Upper lobe of right lung (tissue), 1 donor: ENCODE data around the gene USP9X. TPM values are rescaled to one million over a fixed set of nuclear protein-coding genes. Genes with fewer than 3 reads are reported as not detected.
"Not testable (repeated sequence)": the region's sequence is repeated elsewhere in the genome, so short reads cannot be mapped to it uniquely, and the experiment has no call there.

Experiments
- ATAC-seq: fragments of 200-7000 bp; cut with Tn5 transposase; one replicate; pipeline ENCODE4 v1.9.1; 2020; ENCODE audit warnings: mild to moderate bottlenecking, moderate library complexity
- DNase-seq: peaks from one replicate; pipeline ENCODE4 v3.0.0-alpha.2; 2020
- H3K27ac ChIP-seq: fragments of 200-600 bp; one replicate; pipeline ENCODE4 v1.8.0; 2022
- H3K27me3 ChIP-seq: fragments of 200-600 bp; one replicate; pipeline ENCODE4 v1.8.0; 2022; ENCODE audit warnings: mild to moderate bottlenecking
- H3K36me3 ChIP-seq: fragments of 200-600 bp; one replicate; pipeline ENCODE4 v1.8.0; 2022
- H3K4me1 ChIP-seq: fragments of 200-600 bp; one replicate; pipeline ENCODE4 v1.8.0; 2022
- H3K4me3 ChIP-seq: fragments of 200-600 bp; one replicate; pipeline ENCODE4 v1.8.0; 2022; ENCODE audit warnings: mild to moderate bottlenecking
- H3K9me3 ChIP-seq: fragments of 200-600 bp; one replicate; pipeline ENCODE4 v1.8.0; 2022
- intact Hi-C: fragments of 100-400 bp; cut with DNase I; formaldehyde crosslinking; loops from one replicate; pipeline ENCODE4 v1.11.0; 2022
- total RNA-seq: library from RNA; stranded (reverse); fragmentation: NEBNext Ultra II Directional; extraction: Animal tissue kit (Norgen Biotek cat#: 25700); gene quantifications from one replicate; pipeline ENCODE4 v1.2.1, GENCODE V29; 2021
- TF ChIP-seq, protein P1 (sequence below): fragments of 200-600 bp; IDR thresholded peaks from one replicate; pipeline ENCODE4 v1.8.0; 2022; ENCODE audit warnings: antibody characterized with exemption
- donor health status: DM: no; HTN: yes; CAD: no; lungs with severe emphysema.

Gene USP9X
- total RNA-seq, 1 donor from 2014 or later, result 71.5 TPM

DNA sequence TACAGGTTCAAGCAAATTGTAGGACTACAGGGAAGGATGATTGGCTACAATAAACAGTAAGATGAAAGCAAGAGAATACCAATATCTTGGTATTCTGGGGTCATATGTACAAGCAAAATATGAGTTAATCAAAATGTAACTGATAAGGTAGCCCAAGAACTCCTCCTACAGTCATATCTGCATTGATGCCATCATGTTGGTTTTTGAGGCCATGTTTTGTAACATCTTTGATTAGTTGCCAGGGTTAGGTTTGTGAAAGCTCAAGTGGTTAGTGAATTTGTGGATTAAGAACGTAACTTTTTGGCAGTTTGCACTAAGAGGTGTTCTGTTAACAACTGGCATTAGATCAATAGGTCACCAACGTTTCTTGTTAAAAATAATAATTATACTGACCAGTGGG is 59.6 kb downstream of the USP9X start:
- DNase-seq, result no peak
- no peaks in the 10 kb centered on the region for H3K9me3 ChIP-seq
- H3K36me3 ChIP-seq, result peaks cover 53% of the 10 kb centered on the region
- no peak for ATAC-seq
- no peaks in the 10 kb centered on the region for H3K27me3 ChIP-seq
- intact Hi-C loops, result no loop called here
- no peak overlapping the region for H3K27ac ChIP-seq
- no peaks in the 10 kb centered on the region for H3K4me1 ChIP-seq
- TF ChIP-seq, protein P1, sequence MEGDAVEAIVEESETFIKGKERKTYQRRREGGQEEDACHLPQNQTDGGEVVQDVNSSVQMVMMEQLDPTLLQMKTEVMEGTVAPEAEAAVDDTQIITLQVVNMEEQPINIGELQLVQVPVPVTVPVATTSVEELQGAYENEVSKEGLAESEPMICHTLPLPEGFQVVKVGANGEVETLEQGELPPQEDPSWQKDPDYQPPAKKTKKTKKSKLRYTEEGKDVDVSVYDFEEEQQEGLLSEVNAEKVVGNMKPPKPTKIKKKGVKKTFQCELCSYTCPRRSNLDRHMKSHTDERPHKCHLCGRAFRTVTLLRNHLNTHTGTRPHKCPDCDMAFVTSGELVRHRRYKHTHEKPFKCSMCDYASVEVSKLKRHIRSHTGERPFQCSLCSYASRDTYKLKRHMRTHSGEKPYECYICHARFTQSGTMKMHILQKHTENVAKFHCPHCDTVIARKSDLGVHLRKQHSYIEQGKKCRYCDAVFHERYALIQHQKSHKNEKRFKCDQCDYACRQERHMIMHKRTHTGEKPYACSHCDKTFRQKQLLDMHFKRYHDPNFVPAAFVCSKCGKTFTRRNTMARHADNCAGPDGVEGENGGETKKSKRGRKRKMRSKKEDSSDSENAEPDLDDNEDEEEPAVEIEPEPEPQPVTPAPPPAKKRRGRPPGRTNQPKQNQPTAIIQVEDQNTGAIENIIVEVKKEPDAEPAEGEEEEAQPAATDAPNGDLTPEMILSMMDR, result no peak
- H3K4me3 ChIP-seq, result no peak overlapping the region

DNA sequence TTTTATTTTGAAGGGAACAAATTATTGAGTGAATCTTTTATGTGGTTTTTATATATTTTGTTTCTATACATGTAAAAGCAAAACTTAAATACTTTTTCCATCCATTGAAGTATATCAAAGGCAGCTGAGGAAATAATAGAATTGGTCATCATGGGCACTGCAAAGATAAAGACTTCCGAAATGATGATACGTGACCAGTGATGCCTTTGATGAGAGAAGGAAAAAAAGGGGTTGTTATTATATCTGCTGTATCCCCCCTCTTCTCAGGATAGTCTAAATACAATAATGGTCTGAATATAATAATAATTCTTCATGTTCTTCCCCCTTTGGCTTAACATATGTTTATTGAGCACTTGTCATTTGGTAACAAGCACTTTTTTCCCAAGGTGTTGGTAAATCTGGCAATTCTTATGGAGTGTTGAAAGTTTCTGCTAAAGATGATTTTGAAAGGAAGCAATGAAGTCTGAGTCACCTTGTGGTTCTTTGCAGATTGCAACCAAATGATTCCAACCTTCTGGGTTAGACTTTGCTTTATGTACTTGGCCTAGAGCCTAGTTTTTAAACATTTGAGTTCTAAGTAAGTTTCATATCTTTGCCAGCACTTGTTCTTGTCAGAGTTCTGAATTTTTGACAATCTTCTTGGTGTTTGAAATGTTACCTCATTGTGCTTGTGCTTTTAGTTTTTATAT is 60.8 kb downstream of the USP9X start:
- no peak for ATAC-seq
- no peaks in the 10 kb centered on the region for H3K9me3 ChIP-seq
- no peak overlapping the region for H3K27ac ChIP-seq
- H3K4me3 ChIP-seq, result no peak overlapping the region
- DNase-seq, result no peak
- H3K27me3 ChIP-seq, result no peaks in the 10 kb centered on the region
- no peaks in the 10 kb centered on the region for H3K4me1 ChIP-seq
- intact Hi-C loops, result no loop called here
- TF ChIP-seq, protein P1, result no peak
- peaks cover 57% of the 10 kb centered on the region for H3K36me3 ChIP-seq

DNA sequence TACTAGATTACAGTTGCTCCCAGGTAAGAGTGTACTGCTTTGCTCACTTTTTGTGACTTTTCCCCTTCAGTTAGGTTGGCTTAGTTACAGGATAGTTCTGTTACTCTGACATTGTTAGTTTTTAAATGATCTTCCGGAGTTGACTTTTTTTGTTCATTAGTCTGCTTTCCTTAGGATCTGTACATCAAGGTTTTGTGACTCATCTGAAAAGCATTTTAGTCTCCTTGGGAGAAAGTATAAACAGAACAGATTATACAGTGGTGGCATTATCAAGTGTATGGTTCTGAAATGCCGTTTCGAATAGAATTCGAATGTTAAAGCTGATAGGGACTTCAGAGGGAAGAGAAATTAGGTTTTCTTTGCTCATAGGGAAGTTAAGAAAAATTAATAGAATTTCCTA is 63.3 kb downstream of the USP9X start:
- H3K36me3 ChIP-seq, result peaks cover 49% of the 10 kb centered on the region
- H3K9me3 ChIP-seq, result no peaks in the 10 kb centered on the region
- ATAC-seq (no peak), DNase-seq (no peak)
- no peaks in the 10 kb centered on the region for H3K27me3 ChIP-seq
- intact Hi-C loops, result no loop called here
- no peaks in the 10 kb centered on the region for H3K4me1 ChIP-seq
- TF ChIP-seq, protein P1, result no peak
- no peak overlapping the region for H3K27ac ChIP-seq
- no peak overlapping the region for H3K4me3 ChIP-seq

DNA sequence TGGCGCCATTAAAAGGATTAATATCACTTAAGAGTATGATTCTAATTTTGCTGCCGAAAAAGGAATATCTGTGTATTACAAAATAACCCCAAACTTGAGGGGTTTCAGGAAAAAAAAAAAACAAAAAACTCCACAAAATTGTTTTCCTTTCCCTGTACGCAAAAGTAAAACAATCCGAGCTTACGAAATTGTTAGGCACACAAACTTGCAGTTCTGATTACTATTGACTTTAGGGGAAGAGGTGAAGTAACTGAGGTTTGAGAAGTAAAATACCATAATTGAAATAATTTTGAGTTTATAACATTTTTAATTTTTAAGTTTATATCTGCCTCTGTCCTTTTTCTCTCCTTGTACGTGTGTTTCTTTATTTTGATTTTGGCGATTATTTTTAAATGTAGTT is 64.8 kb downstream of the USP9X start:
- no peak overlapping the region for H3K4me3 ChIP-seq
- peaks cover 45% of the 10 kb centered on the region for H3K36me3 ChIP-seq
- H3K4me1 ChIP-seq, result no peaks in the 10 kb centered on the region
- TF ChIP-seq, protein P1, result no peak
- H3K27me3 ChIP-seq, result no peaks in the 10 kb centered on the region
- no peak for ATAC-seq
- no peak for DNase-seq
- intact Hi-C loops, result no loop called here
- no peak overlapping the region for H3K27ac ChIP-seq
- H3K9me3 ChIP-seq, result no peaks in the 10 kb centered on the region

DNA sequence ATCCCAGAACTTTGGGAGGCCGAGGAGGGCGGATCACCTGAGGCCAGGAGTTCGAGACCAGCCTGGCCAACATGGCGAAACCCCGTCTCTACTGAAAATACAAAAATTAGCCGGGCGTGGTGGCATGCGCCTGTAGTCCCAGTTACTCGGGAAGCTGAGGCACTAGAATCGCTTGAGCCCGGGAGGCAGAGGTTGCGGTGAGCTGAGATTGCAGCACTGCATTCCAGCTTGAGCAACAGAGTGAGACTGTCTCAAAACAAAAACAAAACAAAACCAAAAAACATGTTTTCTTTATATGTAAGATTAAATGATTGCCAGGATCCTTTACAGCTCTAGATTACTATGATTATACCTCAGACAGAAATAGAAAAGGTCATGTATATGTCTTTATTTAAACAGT is 66.5 kb downstream of the USP9X start:
- H3K4me3 ChIP-seq, ATAC-seq, DNase-seq, H3K9me3 ChIP-seq, intact Hi-C loops, H3K4me1 ChIP-seq, H3K27me3 ChIP-seq, H3K27ac ChIP-seq: not testable (repeated sequence)
- peaks cover 52% of the 10 kb centered on the region for H3K36me3 ChIP-seq

DNA sequence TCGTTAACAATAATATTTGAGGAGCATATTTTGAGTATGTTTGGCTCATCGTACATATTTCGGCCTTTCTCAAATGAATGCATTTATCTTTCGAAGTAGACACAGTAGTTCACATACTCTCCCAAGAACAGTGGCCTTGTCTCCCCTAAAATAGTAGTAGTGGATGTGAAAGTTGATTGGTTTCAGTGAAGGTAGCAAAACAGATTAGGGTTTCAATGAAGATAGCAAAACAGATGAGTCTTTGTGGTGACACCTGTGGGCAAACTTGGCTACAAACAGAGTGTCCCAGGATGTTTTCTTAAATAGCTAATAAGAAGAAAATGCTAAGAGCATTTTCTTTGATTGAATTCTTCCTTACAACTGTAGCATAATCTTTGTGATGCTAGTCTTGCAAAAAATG is 67.0 kb downstream of the USP9X start:
- Histone ChIP-seq H3K4me1 (no peaks in the 10 kb centered on the region), H3K27me3 (no peaks in the 10 kb centered on the region), H3K27ac (no peak overlapping the region), H3K4me3 (no peak overlapping the region), H3K9me3 (no peaks in the 10 kb centered on the region), H3K36me3 (peaks cover 57% of the 10 kb centered on the region)
- ATAC-seq, result no peak
- intact Hi-C loops, result no loop called here
- no peak for DNase-seq
- TF ChIP-seq, protein P1, result no peak
